ENCODE results near the gene BRSK1. TPM values are rescaled to one million over a fixed set of nuclear protein-coding genes. Genes with fewer than 3 reads are reported as not detected.

The BRSK1 gene
- polyA plus RNA-seq, 2 of the 4 experiments (the other 2 are of a cell fraction) = 5.4 to 6.6 TPM

- TF ChIP-seq PBX3 (IDR thresholded peaks at IDR 0.05) = no peak
These were observed 45.8 kb upstream of the BRSK1 start (continued) for GRCh38 chr19:55238030-55238429.

- CTCF ChIA-PET = interaction anchor here (0.6 to 2.0 kb wide), 4 partner anchors 9 to 400 kb away, joined by 3 to 6 read pairs (median 4); no protein-coding TSS in a partner anchor
- no peak for FAIRE-seq
- 95% methylated on average over 11 of the region's 12 CpGs for WGBS (ENCODE audit: missing lambda C conversion rate)
These were observed 44.8 kb upstream of the BRSK1 start for GRCh38 chr19:55239004-55239403.

GRCh38 chr19:55240713-55241020 is 43.1 kb upstream of the BRSK1 start:
- H3K4me2 ChIP-seq = no peak overlapping the region
- no peak overlapping the region for H3K27ac ChIP-seq
- H3K9me3 ChIP-seq = no peaks in the 10 kb centered on the region
- TF ChIP-seq JUNB (IDR thresholded peaks at IDR 0.05) (no peak), ATOH8 (CRISPR knock-in tag; IDR thresholded peaks at IDR 0.05; ENCODE audit: low read depth) (no peak), CHD4 (IDR thresholded peaks at IDR 0.05; ENCODE audit: borderline replicate concordance) (no peak), RARB (CRISPR knock-in tag; IDR thresholded peaks at IDR 0.05) (no peak), ZC3H11A (IDR thresholded peaks at IDR 0.05) (no peak)
- no peak for FAIRE-seq
- 94% methylated on average over 6 of the region's 6 CpGs for WGBS (ENCODE audit: missing lambda C conversion rate)
- no peak overlapping the region for H3K4me3 ChIP-seq
- DNase-seq (ENCODE audit: low read depth in 1 of 2, low spot score in 1 of 2) = no peak
- H3K4me1 ChIP-seq = no peaks in the 10 kb centered on the region
- ATAC-seq = no peak
- CTCF ChIA-PET = interaction anchor here (0.8 to 1.8 kb wide), 5 partner anchors 9 to 144 kb away, joined by 3 to 6 read pairs (median 4); partner anchors contain the start of gene TMEM238
- POLR2A ChIA-PET = no interaction called here

More at GRCh38 chr19:55239004-55239403, 44.8 kb upstream of the BRSK1 start:
- H3K4me1 ChIP-seq = no peaks in the 10 kb centered on the region
- ATAC-seq (no peak), DNase-seq (ENCODE audit: low read depth in 1 of 2, low spot score in 1 of 2) (no peak)
- TF ChIP-seq SMC3 (IDR thresholded peaks at IDR 0.05) = no peak
- POLR2A ChIA-PET = interaction anchor here (1.1 kb wide), 1 partner anchor 15 kb away, joined by 3 read pairs; no protein-coding TSS in a partner anchor
- no peak overlapping the region for H3K27ac ChIP-seq
- H3K9me3 ChIP-seq = no peaks in the 10 kb centered on the region
- H3K4me3 ChIP-seq = no peak overlapping the region
- no peak overlapping the region for H3K4me2 ChIP-seq

- ATAC-seq (no peak), DNase-seq (ENCODE audit: low read depth in 1 of 2, low spot score in 1 of 2) (no peak), FAIRE-seq (no peak)
- no peaks in the 10 kb centered on the region for H3K9me3 ChIP-seq
- no peak overlapping the region for H3K4me3 ChIP-seq
- WGBS (ENCODE audit: missing lambda C conversion rate) = 91% methylated on average over 32 of the region's 37 CpGs
- H3K4me2 ChIP-seq = no peak overlapping the region
- H3K27ac ChIP-seq = no peak overlapping the region
- TF ChIP-seq HES2 (IDR thresholded peaks at IDR 0.05) (no peak), RARB (CRISPR knock-in tag; IDR thresholded peaks at IDR 0.05) (no peak), RFX5 (IDR thresholded peaks at IDR 0.05) (no peak), RNF2 (IDR thresholded peaks at IDR 0.05; ENCODE audit: borderline replicate concordance, low read depth) (no peak), ELK1 (IDR thresholded peaks at IDR 0.05; ENCODE audit: low read depth, low read length) (no peak), ZC3H11A (IDR thresholded peaks at IDR 0.05) (no peak), CBX2 (IDR thresholded peaks at IDR 0.05; ENCODE audit: borderline replicate concordance, low read depth) (no peak), POLR2AphosphoS2 (conservative IDR thresholded peaks at IDR 0.05; ENCODE audit: low read length) (no peak), FOSL2 (IDR thresholded peaks at IDR 0.05) (no peak), FOSL2 (CRISPR knock-in tag; IDR thresholded peaks at IDR 0.05) (no peak)
- ChIA-PET CTCF (interaction anchor here (1.1 to 1.8 kb wide), 5 partner anchors 10 to 100 kb away, joined by 3 to 6 read pairs (median 4); no protein-coding TSS in a partner anchor), POLR2A (no interaction called here)
- no peaks in the 10 kb centered on the region for H3K4me1 ChIP-seq
These were observed 42.5 kb upstream of the BRSK1 start for GRCh38 chr19:55241143-55241934.

Data from A549 (cell line).